ENCODE data around the gene BROX.
"Not testable (repeated sequence)": the region's sequence is repeated elsewhere in the genome, so short reads cannot be mapped to it uniquely, and the experiment has no call there.

The BROX gene

DNA sequence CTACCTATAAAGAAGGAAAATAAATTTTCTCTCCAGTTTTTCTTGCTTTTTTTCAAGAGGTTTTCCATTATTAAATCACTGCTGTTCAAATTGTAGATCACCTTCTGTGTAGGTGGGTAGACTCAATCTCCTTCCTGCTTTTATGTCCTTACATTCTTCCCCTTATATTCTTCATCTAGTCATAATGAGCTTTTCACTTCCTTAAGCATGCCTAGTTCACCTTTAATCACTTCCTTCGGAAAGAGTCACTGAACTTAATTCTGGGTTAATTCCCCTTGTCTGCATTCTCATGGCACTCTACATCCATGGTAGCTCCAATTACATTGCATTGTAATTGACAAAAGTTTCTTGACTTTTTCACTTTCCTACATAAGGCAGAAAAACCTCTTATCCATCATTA is 18.5 kb downstream of the BROX start:
- DNase-seq (ENCODE audit: low read depth in 2 of 2) = no peak

DNA sequence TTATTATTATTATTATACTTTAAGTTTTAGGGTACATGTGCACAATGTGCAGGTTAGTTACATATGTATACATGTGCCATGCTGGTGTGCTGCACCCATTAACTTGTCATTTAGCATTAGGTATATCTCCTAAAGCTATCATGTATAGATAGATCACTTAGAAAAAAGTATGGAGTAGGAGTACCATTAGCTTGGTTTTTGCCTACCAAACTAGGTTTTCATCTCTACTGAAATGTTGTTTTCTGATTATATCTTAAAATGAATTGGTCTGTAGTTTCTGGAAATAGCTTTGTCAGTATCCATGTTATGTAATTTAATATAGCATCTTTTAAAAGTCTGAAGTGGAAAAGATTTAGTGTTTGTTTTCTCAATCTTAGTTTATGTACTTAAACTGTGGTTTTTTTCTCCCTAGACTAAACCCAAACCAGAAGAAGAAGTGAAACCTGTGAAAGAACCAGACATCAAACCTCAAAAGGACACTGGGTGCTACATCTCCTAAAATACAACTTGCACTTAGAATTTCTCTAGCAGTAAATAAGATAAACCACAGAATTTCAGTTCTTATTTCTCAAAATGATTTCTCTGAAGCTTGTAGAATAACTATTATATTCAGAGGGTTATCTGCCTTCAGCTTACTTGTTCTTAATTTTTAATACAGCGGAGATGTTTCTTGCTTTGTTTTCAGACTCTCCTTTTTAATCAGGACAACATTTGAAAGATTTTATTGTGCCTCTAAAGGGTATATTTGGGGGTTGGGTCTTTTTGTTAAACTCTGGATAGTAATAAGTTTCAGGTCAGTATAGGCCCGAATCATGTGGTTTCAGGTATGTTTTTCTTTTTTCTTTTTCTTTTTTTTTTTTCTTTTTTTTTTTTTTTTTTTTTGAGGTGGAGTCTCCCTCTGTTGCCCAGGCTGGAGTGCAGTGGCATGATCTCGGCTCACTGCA is 20.1 kb downstream of the BROX start:
- no peak for DNase-seq (ENCODE audit: low read depth in 2 of 2)

DNA sequence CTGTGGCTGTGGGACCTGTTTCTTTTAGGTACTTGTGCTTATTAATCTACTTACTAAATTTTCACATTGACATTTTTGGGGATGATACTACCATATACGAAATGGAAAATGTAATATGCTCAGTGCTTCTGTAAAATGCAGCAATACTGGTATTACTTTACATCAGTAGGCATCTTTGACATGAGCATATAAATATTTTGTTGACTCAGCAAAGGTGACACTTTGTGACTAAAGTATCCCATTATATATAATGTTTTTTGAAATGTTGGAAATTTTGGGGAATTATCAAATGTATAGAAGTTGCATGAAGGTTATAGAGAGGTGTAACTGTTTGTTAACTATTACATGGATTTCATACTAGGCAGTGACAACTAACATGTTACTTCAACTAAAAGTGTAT is 22.4 kb downstream of the BROX start:
- DNase-seq (ENCODE audit: low read depth in 2 of 2) = no peak

DNA sequence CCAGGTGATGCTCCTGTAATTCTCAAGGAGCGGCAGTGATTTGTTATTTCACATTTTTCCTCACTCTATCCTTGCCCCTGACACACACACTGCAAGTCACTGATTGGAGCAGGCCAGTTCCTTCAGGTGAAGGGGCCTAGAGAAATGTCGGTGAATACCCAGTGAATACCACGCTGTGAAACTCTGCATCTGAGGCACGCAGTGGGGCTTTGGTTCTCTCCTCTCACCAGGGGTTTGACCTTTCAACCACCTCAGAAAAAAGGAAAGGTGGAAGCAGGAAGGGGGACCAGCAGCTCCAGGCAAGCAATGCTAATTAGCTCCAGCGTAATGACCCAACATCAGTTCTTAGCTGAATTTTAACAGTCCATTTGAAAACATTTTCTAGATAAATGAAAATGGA is 24.1 kb downstream of the BROX start:
- DNase-seq (ENCODE audit: low read depth in 2 of 2) = no peak

DNA sequence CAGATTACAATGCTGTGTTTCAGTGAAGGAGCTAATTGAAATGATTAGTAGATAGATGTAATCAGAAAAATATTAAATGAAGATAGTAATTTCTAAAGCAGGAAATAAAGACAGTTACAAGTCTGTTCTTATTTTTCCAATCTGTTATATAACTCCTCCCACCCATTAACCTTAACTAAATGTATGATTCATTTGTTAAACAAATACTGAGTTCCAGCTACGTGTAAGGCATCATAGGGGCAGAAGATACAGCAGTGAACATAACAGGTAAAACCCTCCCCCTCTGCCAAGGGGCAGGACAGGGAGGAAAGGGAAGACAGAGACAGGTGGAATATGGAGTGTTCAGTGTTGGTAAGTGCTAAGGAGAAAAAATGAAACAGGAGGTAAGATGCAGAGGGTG is 24.6 kb downstream of the BROX start, which contains the start of gene FAM177B:
Gene FAM177B, plus strand, starts transcription at position 231 of the 400 bp plus-strand sequence. CDS start 9,344 bp downstream, outside the sequence.
- no peak for DNase-seq (ENCODE audit: low read depth in 2 of 2)

DNA sequence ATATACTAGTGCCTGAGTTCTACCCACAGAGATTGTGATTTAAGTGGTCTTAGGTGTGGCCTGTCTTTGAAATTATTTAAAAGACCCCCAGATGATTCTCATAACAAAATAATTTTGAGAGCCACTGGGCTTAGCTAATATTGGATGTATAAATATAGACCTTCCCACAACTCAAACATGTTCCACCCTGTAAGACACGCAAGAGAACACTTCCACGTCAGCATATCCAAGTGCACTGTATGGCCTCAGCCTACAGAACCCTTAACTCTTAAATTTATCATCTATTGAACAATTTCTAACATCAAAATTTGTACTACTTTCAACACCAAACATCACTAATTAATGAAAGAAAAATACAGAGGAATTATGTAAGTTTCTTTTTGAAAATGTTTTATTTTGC is 27.1 kb downstream of the BROX start:
- no peak for DNase-seq (ENCODE audit: low read depth in 2 of 2)

DNA sequence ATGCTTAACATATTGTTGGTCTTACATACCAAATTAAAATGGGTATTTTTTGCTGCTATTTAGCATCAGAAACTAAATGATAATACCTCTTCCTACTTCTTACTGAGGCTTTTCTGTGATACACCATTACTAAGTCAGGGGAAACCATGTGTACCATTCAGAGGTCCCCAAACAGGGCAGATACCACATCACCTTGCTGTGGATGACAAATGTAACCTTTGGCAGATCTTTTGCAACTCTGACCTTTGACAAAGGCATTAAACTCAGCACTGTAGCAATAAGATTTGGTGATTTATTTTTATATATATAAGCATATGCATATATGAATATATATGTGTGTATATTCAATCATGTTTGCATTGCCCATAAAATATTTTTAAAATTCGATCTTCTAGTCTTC is 27.6 kb downstream of the BROX start:
- DNase-seq (ENCODE audit: low read depth in 2 of 2) = no peak

DNA sequence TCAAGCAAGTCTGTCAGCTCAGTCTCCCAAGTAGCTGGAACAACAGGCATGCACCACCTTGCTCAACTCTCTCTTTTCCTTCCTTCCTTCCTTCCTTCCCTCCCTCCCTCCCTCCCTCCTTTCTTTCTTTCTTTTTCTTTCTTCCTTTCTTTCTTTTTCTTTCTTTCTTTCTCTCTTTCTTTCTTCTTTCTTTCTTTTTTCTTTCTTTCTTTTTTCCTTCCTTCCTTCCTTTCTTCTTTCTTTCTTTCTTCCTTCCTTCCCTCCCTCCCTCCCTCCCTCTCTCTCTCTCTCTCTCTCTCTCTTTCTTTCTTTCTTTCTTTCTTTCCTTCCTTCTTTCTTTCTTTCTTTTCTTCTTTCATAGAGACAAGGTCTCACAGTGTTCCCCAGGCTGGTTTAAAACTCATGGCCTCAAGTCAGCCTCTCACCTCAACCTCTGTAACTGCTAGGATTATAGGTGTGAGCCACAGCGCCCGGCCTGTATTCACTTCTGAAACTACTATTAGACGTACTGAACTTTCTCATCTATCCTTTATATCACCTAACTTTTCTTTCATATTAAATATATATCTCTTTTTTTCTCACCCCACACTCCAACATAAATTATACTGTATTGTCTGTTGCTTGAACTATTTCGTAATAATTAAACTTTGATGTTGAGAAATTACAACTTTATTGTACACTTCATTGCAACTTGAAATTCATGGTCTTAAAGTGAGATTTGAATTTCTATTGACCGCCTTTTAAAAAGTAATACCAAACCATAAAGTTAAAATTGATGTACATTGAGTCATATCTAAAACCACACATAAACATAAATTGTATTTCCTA is 29.5 kb downstream of the BROX start:
- not testable (repeated sequence) for DNase-seq (ENCODE audit: low read depth in 2 of 2)

DNA sequence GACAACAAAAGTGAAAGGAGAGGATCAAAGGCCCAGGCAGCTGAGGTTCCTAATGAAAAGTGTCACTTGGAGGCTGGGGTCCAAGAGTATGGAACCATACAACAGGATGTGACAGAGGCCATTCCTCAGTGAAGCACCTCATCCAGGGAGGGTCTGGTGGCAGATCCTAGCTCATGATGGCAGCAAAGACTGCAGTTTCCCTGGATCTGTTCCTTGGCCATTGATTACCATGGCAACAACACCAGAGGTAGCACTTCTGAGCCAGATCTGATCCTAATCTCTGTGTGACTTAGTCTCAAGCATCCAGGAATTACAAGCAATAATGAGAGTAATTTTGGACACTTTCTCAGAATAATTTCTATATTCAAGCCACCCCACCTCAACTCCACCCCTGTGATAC is 37.6 kb downstream of the BROX start:
- DNase-seq (ENCODE audit: low read depth in 2 of 2) = no peak

DNA sequence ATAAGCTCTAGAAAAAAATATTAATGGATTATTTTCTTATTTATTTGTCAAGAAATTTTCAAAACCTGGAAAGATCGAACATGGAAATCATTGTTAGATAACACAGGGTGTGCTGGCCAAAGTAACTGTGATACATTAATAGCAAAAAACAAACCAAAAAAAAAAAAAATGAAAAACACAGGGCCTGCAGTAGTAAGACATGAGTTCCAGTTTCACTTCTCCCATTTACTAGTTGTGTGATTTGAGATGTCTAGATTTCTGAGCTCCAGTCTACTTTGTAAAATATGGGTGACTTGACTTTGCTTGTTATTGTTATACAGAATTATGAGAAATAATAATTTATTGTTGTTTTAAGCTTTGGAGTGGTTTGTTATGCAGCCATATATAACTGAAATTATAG is 38.3 kb downstream of the BROX start:
- DNase-seq (ENCODE audit: low read depth in 2 of 2) = no peak

DNA sequence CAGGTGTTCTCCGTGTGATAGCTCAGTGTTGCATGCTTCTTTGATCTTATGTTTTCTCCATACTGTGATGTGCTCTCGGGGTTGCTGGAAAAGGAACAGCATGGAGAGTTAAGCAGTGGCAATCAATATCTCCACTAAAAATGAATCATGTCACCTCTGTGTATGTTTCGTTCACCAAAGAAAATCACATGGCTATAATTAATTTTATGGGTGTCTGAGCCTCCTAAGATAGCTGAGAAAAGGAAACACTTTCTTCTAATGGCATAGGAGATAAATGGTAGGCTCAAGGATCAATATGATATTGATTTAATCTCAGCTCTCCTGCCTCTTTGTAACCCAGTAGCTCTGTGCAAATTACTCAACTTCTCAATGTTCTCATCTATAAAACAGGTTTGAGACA is 38.9 kb downstream of the BROX start:
- no peak for DNase-seq (ENCODE audit: low read depth in 2 of 2)

DNA sequence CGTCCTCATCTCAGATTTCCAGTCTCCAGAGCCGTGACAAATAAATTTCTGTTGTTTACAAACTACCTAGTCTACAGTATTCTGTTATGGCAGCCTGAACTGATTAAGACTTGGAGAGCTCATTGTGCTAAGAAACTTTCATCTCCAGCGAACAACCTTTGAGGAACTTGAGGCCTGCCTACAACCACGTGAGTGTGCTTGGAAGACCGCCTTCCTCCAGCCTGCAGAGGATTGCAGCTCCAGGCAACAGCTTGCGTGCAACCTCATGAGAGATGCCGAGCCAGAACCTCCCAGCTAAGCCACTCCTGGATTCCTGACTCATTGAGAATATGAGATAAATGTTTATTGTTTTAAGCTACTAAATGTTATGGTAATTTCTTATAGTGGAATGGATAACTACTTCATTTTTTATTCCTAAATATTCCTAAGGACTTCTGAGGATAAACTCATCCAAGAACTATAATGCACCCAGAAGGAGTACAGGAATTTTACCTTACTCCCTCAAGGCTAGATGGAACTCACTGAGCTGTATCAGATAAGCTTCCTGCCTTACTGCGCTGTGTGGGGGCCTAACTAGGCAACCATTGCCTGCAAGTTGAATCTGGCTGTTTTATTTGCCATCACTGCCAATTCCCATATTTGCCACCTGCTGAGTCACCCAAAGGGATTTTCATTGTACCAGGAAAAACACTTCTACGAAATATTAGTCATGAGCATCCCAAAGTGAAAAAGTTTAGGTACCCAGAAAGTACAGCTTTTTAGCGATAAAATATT is 42.2 kb downstream of the BROX start:
- no peak for DNase-seq (ENCODE audit: low read depth in 2 of 2)

DNA sequence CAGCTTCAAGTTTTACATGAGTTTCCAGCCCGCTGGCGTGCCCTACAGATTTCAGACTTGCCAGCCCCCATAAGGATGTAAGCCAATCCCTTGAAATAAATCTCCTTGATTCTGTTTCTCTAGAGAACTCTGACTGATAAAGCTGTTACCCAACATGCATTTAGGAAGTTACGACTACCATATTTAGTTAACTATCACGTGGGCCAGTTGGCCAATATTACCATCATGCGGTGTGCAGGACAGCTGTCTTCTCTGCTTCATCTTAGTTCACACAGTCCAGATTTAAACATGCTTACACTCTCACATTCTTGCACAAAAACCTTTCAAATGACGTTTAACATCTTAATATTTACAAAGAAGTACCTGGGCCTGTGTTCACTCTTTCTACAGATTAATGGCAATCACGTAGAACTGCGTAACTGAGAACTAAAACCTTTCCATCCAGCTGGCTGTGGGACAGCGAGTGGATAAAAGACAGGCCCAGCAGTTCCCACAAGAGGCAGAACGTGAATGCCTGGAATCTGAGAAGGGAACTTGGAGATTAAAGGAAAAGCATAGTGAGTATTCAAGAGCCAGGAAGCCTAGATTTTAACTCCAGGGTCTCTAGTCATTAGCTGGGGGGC is 45.4 kb downstream of the BROX start:
- no peak for DNase-seq (ENCODE audit: low read depth in 2 of 2)

DNA sequence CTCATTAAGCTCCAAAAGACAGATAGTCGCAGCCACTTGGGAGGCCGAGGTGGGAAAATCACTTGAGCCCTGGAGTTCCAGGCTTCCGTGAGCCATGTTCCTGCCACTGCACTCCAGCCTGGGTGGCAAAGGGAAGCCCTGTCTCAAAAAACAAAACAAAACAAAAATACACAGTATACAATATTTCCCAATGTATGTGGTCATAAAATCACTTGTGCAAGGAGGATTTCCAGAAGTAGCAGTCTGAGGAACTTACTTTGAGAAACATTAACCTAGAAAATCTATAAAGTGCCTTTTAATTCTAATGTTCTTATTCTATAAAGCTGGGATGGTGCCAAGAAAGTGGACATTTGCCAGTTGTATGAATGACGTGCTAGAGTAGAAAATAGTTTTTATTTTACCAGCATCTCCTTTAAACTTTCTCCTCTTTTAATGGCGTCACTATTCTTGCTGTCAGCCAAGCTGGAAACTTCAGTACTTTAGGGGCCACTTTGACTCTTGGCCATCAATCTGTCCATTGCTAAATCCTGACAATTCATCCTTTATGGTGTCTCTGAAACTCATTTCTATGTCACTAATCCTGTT is 47.2 kb downstream of the BROX start:
- no peak for DNase-seq (ENCODE audit: low read depth in 2 of 2)

DNA sequence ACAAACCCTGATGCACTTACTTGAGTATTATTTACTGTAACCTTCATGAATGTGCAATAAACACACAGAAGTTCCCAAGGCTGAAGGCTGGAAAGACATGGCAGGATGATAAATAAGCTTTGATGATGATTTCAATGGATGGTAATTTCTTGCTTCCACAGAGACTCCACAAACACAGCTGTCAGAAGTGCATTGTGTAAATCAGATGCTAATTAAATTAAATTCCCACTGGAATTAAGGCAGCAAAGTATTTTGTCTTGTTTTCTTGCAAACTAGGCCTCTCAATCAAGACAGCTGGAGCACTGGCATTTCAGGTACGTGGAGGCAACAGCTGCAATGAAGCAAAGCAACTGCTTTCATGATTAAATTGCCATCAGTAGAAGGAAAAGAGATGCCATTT is 48.7 kb downstream of the BROX start:
- no peak for DNase-seq (ENCODE audit: low read depth in 2 of 2)

DNA sequence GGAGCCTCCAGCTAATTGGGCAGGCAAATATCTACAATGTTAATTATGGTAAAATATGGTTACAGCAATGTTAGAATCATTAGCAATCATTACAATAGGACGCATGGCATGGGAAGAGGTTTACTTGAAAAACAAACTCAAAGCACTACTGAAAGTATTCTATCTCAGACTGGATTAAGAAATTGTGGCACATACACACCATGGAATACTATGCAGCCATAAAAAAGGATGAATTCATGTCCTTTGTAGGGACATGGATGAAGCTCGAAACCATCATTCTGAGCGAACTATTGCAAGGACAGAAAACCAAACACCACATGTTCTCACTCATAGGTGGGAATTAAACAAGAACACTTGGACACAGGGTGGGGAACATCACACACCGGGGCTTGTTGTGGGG is 49.8 kb downstream of the BROX start:
- DNase-seq (ENCODE audit: low read depth in 2 of 2) = not testable (repeated sequence)

DNA sequence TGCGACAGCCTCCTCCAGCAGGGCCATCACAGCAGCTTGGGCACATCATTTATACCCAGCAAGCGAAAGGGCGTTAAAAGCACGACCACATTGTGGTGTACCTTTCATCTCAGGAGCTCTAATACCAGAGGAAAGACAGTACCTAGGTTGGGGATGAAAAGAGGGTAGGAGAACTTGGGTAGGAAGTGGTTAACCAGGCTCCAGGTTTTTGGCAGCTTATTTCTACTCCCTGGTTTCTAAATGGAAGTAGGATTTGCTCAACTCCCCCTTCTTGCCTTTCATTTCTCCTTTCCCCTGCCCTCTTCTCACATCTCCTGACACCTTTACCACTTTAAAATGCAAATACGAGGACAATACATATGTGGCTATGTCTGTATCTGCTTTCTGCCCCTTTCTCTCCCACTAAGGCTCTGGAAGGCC is 54.8 kb downstream of the BROX start:
- no peak for DNase-seq (ENCODE audit: low read depth in 2 of 2)

DNA sequence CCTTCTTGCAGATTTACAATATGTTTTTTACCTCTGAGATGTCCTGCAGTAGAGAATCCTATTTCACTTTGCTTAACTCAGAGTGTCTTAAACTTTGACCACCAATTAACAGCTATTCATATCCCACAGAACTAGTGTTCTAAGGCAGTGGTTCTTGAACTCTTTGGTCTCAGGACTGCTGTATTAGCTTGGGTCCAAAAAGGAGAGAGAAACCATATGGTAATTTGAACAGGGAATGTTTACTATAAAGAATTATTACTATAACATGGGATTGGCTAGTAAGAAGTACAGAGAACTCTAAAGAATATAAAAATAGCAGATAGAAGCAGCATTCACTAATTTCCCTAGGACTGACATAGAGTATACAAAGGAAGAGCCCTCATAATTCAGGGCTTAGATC is 56.2 kb downstream of the BROX start:
- DNase-seq (ENCODE audit: low read depth in 2 of 2) = no peak

DNA sequence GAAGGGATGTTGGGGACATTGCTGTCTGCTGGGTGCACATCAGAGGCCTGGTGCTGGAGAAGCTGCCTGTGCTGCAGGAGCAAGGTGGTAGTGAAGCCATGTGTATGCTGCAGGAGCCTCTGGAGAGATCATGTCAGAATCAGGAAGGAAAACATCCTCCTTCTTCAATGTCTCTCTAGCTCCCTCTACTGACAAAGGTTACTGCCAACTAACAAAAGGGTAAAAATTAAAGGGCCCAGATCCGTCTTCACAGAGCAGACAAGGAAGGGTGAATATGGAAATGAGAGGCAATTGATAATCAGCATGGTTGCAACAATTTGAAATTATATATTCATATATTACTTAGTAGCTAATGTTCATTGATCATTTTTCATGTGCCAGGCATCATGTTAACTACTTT is 56.8 kb downstream of the BROX start:
- no peak for DNase-seq (ENCODE audit: low read depth in 2 of 2)

DNA sequence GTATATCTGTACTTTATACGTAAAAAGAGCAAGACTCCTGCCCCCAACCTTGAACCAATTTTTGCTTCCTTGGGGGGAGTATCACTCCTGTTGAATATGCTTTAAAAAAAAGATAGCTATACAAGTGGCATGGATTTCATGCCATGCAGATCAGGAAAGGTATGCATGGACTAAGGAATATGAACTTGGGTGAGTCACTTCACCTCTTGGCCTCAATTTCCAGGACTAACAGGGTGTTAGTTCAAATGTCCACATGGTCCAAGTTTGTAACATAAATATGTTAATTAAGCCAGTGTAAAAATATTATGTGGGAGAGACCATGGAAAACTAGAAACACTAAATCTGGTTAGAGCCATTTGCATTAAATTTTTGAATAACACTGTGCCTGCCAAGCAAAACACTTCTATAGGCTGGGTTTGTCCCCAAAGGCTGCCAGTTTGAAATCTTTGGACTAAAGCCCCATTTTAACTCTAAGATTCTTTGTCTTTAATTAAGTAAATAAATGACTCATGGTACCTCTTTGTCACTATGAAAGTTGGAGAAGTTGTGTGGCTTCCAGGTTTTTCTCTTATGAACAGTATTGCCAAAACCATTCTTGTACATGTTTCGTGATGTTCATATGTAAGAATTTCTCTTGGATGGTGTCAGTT is 57.7 kb downstream of the BROX start:
- no peak for DNase-seq (ENCODE audit: low read depth in 2 of 2)

DNA sequence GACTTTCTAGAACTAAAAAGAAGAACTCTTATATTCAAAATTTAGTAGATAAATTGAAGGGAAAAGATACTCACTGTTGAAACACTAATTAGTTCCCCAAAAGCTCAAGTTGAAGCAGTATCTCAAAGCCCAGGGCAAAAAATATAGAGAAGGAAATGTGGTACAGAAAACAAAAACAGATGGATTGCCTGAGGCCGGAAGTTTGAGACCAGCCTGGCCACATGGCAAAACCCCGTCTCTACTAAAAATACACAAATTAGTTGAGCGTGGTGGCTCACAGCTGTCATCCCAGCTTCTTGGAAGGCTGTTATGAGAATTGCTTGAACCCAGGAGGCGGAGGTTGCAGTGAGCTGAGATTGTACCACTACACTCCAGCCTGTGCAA is 60.6 kb downstream of the BROX start:
- no peak for DNase-seq (ENCODE audit: low read depth in 2 of 2)
